CD14-positive monocyte (primary cell): ENCODE results near the gene WDR64. TPM values are rescaled to one million over a fixed set of nuclear protein-coding genes. Genes with fewer than 3 reads are reported as not detected.

Experiments
- DNase-seq, 3 donors: peaks; one replicate each; pipeline ENCODE4 v3.0.0-alpha.2; 2011 to 2022
- H2AFZ ChIP-seq: 2 replicates; pipeline ENCODE4 v1.6.0; 2012; ENCODE audit warnings: mild to moderate bottlenecking, low read depth, low read length, inconsistent platforms; ENCODE audit not compliant: insufficient read depth, poor library complexity, severe bottlenecking
- H3K27ac ChIP-seq, 2 donors: 1 replicate in 1 of 2; 2 replicates in 1 of 2; pipeline ENCODE4 v1.5.1; 2012 to 2013; ENCODE audit warnings: low read length in 2 of 2, control low read depth in 1 of 2, inconsistent platforms in 1 of 2, low read depth in 1 of 2, mild to moderate bottlenecking in 1 of 2
- H3K27me3 ChIP-seq, 2 donors: one replicate each; pipeline versions ENCODE4 v1.6.0 to v1.6.1; 2011 to 2013; ENCODE audit warnings: low read length in 2 of 2; ENCODE audit not compliant: control insufficient read depth in 2 of 2, insufficient read depth in 2 of 2
- H3K36me3 ChIP-seq, 2 donors: replicated peaks in 1 of 2; 1 replicate in 1 of 2; 2 replicates in 1 of 2; pipeline versions ENCODE4 v1.5.1 to v1.6.1; 2012 to 2013; ENCODE audit warnings: low read length in 2 of 2, control low read depth in 1 of 2, inconsistent platforms in 1 of 2, mild to moderate bottlenecking in 1 of 2; ENCODE audit not compliant: insufficient read depth in 2 of 2, control insufficient read depth in 1 of 2
- H3K4me1 ChIP-seq, 2 donors: 1 replicate in 1 of 2; 2 replicates in 1 of 2; pipeline versions ENCODE4 v1.5.1 to v1.6.1; 2012 to 2013; ENCODE audit warnings: low read length in 2 of 2, control low read depth in 1 of 2, inconsistent platforms in 1 of 2, mild to moderate bottlenecking in 1 of 2, moderate library complexity in 1 of 2; ENCODE audit not compliant: insufficient read depth in 2 of 2, control insufficient read depth in 1 of 2
- H3K4me2 ChIP-seq: replicated peaks from 2 replicates; pipeline ENCODE3; 2012; ENCODE audit warnings: low read length, moderate library complexity, mild to moderate bottlenecking; ENCODE audit not compliant: poor library complexity, severe bottlenecking; ENCODE audit errors: extremely low read depth
- H3K4me3 ChIP-seq, 3 experiments: fragments of 200-600 bp in 1 of 3; sonication (generic) in 1 of 3; replicated peaks in 1 of 3; 1 replicate in 2 of 3; 2 replicates in 1 of 3; pipeline ENCODE4 v1.5.1; 2011 to 2013; ENCODE audit warnings: low read length in 3 of 3, mild to moderate bottlenecking in 3 of 3, control low read depth in 2 of 3, low read depth in 2 of 3, inconsistent platforms in 1 of 3, moderate library complexity in 1 of 3
- H3K79me2 ChIP-seq: 2 replicates; pipeline ENCODE4 v1.6.0; 2012; ENCODE audit warnings: mild to moderate bottlenecking, control low read depth, inconsistent platforms, low read length, moderate library complexity; ENCODE audit not compliant: insufficient read depth
- H3K9ac ChIP-seq: 2 replicates; pipeline ENCODE4 v1.6.0; 2017; ENCODE audit warnings: low read length, mild to moderate bottlenecking; ENCODE audit not compliant: insufficient read depth, poor library complexity, severe bottlenecking
- H3K9me3 ChIP-seq, 2 donors: replicated peaks in 1 of 2; 1 replicate in 1 of 2; 2 replicates in 1 of 2; pipeline versions ENCODE4 v1.5.1 to v1.6.1; 2012 to 2013; ENCODE audit warnings: low read length in 2 of 2, control low read depth in 1 of 2; ENCODE audit not compliant: control insufficient read depth in 1 of 2, insufficient read depth in 1 of 2
- H4K20me1 ChIP-seq: 2 replicates; pipeline ENCODE4 v1.6.0; 2012; ENCODE audit warnings: mild to moderate bottlenecking, low read length, control low read depth, moderate library complexity; ENCODE audit not compliant: insufficient read depth
- H3K27ac Mint-ChIP-seq, 7 donors: one replicate each; pipeline ENCODE4 v1.8.0; 2020; ENCODE audit warnings: mild to moderate bottlenecking in 7 of 7, mixed read lengths in 7 of 7, moderate library complexity in 6 of 7, inconsistent platforms in 2 of 7
- H3K27me3 Mint-ChIP-seq, 3 donors: one replicate each; pipeline ENCODE4 v1.8.0; 2021 to 2022; ENCODE audit warnings: low read depth in 3 of 3, mild to moderate bottlenecking in 3 of 3, mixed read lengths in 3 of 3, moderate library complexity in 3 of 3, inconsistent platforms in 1 of 3
- H3K36me3 Mint-ChIP-seq, 2 donors: one replicate each; pipeline ENCODE4 v1.8.0; 2020; ENCODE audit warnings: mixed read lengths in 2 of 2, inconsistent platforms in 1 of 2, mild to moderate bottlenecking in 1 of 2
- H3K4me1 Mint-ChIP-seq: one replicate; pipeline ENCODE4 v1.8.0; 2020; ENCODE audit warnings: mild to moderate bottlenecking, mixed read lengths
- H3K4me3 Mint-ChIP-seq, 2 donors: one replicate each; pipeline ENCODE4 v1.8.0; 2020; ENCODE audit warnings: mild to moderate bottlenecking in 2 of 2, mixed read lengths in 2 of 2, moderate library complexity in 1 of 2
- H3K9me3 Mint-ChIP-seq, 7 donors: one replicate each; pipeline ENCODE4 v1.8.0; 2020 to 2022; ENCODE audit warnings: mixed read lengths in 7 of 7, mild to moderate bottlenecking in 6 of 7, moderate library complexity in 6 of 7, inconsistent platforms in 2 of 7
- CTCF ChIP-seq: fragments of 200-600 bp; IDR thresholded peaks from one replicate; pipeline ENCODE4 v1.8.0; 2022; ENCODE audit warnings: antibody characterized with exemption, mild to moderate bottlenecking
- WGBS: methylation state at CpG from one replicate; pipeline ENCODE4 v1.1.5; 2013; ENCODE audit warnings: missing lambda C conversion rate; ENCODE audit not compliant: insufficient coverage; 5-methylcytosine and 5-hydroxymethylcytosine counted together
- intact Hi-C, 2 donors: fragments of 100-400 bp; cut with micrococcal nuclease; formaldehyde crosslinking; loops; one replicate each; pipeline versions ENCODE4 v1.15.0 to v1.15.1; 2023
- polyA plus RNA-seq, 3 donors: library from polyadenylated mRNA; depleted of rRNA in 1 of 3; unstranded in 2 of 3; stranded (reverse) in 1 of 3; fragments of 300-500 nt in 2 of 3; fragments of >200 nt in 1 of 3; fragmentation: Illumina TruSeq in 2 of 3; gene quantifications; 1 replicate in 2 of 3; 2 replicates in 1 of 3; pipeline ENCODE4 v1.2.3, GENCODE V29; 2012 to 2021

Gene WDR64
- polyA plus RNA-seq, 3 donors: not detected

- no peaks in the 10 kb centered on the region for H3K36me3 ChIP-seq
- TF ChIP-seq CTCF: no peak
- no peak overlapping the region for H2AFZ ChIP-seq
- no peaks in the 10 kb centered on the region for H3K79me2 ChIP-seq
- no peaks in the 10 kb centered on the region for H3K4me1 ChIP-seq
- H3K27ac ChIP-seq: no peak overlapping the region
- no peaks in the 10 kb centered on the region for H3K27me3 ChIP-seq
- no peak overlapping the region for H3K9ac ChIP-seq
- intact Hi-C loops: loop anchor here in 1 of 2 donors (10.0 kb wide), 1 partner anchor 67 kb away; no protein-coding TSS in a partner anchor
- H3K4me2 ChIP-seq: no peak overlapping the region
- Mint-ChIP-seq H3K4me1 (peaks cover 3% of the 10 kb centered on the region), H3K9me3 (no peaks in the 10 kb centered on the region), H3K27ac (no peak overlapping the region), H3K36me3 (no peaks in the 10 kb centered on the region), H3K4me3 (no peak overlapping the region), H3K27me3 (peaks cover 5 to 18% (median 16%) of the 10 kb centered on the region in 3 donors)
- no peaks in the 10 kb centered on the region for H4K20me1 ChIP-seq
- no peaks in the 10 kb centered on the region for H3K9me3 ChIP-seq
- no peak overlapping the region for H3K4me3 ChIP-seq
- WGBS: no CpG with 5 or more reads among the region's 2 CpGs
- no peak for DNase-seq
These were observed 115.7 kb downstream of the WDR64 start for GRCh38 chr1:241767737-241768136.

- H3K36me3 Mint-ChIP-seq: no peaks in the 10 kb centered on the region
- Histone ChIP-seq H3K79me2 (no peaks in the 10 kb centered on the region), H3K27ac (no peak overlapping the region), H2AFZ (no peak overlapping the region), H3K9me3 (no peaks in the 10 kb centered on the region), H3K27me3 (peaks cover 0 to 4% of the 10 kb centered on the region in 2 donors), H3K4me1 (no peaks in the 10 kb centered on the region), H3K9ac (no peak overlapping the region), H3K36me3 (no peaks in the 10 kb centered on the region), H3K4me3 (no peak overlapping the region), H4K20me1 (no peaks in the 10 kb centered on the region), H3K4me2 (no peak overlapping the region)
- H3K27me3 Mint-ChIP-seq: peaks cover 5 to 17% (median 13%) of the 10 kb centered on the region in 3 donors
- intact Hi-C loops: no loop called here
- H3K4me1 Mint-ChIP-seq: peaks cover 3% of the 10 kb centered on the region
- TF ChIP-seq CTCF: no peak
- DNase-seq: no peak
- WGBS: no CpG with 5 or more reads among the region's 1 CpG
- no peaks in the 10 kb centered on the region for H3K9me3 Mint-ChIP-seq
- no peak overlapping the region for H3K4me3 Mint-ChIP-seq
- H3K27ac Mint-ChIP-seq: no peak overlapping the region
These were observed 118.0 kb downstream of the WDR64 start for GRCh38 chr1:241770115-241770514.
